Measurements from ENCODE around the gene HIC1. TPM values are rescaled to one million over a fixed set of nuclear protein-coding genes. Genes with fewer than 3 reads are reported as not detected.

Gene HIC1
- total RNA-seq, result 18.5 and 25.5 TPM in 2 replicates

GRCh38 chr17:2054512-2055291, at the start of gene HIC1:
HIC1 (plus strand) TSS chr17:2055103; CDS start chr17:2056691, 1,588 bp downstream.

GRCh38 chr17:2025220-2025621, 29.7 kb upstream of the HIC1 start, which contains the start of gene RTN4RL1:
RTN4RL1 (minus strand) TSS chr17:2025334; CDS start chr17:2024865, 469 bp downstream.

DNA sequence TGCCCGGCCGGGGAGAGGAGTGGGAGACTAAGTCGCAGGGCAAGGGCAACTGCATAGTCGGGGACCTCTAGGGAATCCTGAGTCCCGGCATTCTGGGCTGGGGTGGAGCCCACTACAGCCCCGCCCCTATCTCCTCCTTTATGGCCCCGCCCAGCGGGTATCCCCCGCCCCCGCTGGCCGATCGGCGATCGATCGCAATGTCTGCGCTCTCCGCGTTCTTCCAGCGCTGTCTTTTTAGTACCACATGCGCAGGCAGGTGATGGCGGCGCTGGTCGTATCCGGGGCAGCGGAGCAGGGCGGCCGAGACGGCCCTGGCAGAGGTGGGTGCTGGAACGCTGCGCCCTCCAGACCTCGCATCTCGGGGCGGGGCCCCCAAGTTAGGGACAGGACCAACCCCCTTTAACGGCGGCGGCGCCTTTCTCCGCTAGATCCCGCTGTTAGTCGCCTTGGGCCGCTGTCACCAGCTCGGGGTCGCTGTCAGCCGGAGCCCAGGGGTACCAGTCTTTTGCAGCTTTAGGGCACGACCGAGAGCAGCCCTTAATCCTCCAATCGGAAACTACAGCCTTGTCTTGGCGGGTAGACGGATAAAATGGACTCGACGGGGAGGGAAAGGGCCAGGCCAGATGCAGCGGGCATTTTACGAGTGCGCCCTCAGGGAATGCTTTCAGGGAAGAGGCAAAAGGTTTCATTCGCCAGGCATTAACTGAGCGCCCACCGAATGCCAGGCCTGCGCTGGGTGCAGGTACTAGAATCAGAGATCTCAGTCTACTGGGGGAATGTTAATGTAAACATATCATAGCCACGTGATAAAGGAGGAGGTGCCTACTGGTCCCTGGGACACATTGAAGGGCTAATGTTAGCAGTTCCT, 24.8 kb upstream of the HIC1 start, which contains the start of gene DPH1:
Gene DPH1 (plus strand): TSS at position 243 of the 868 bp plus-strand sequence. CDS start 17 bp downstream, at position 260.

GRCh38 chr17:2041561-2042389, 13.1 kb upstream of the HIC1 start, which contains the start of gene OVCA2:
OVCA2 (plus strand) TSS chr17:2042022; CDS start chr17:2042048, 26 bp downstream.

Other genes starting within 250 kb of the HIC1 start
- 6.5 and 13.7 TPM in 2 replicates for gene SMYD4, start 225.2 kb upstream of the HIC1 start, total RNA-seq
- gene RPA1, start 225.1 kb upstream of the HIC1 start, total RNA-seq, result 35.9 and 64.1 TPM in 2 replicates
- gene RTN4RL1, start 29.8 kb upstream of the HIC1 start, total RNA-seq, result 0.06 TPM in 1 of 2 replicates, not detected in the other
- gene DPH1, start 24.9 kb upstream of the HIC1 start, total RNA-seq, result 8.4 and 18.3 TPM in 2 replicates
- 22.7 and 48.4 TPM in 2 replicates for gene OVCA2, start 13.1 kb upstream of the HIC1 start, total RNA-seq
- 18.5 and 37.3 TPM in 2 replicates for gene SMG6, start 248.7 kb downstream of the HIC1 start, total RNA-seq
- gene SRR, start 248.8 kb downstream of the HIC1 start, total RNA-seq, result 11.5 and 11.7 TPM in 2 replicates